Left forelimb (tissue), 1 donor: ENCODE results near the gene OR7D2.
"Not testable (repeated sequence)": the region's sequence is repeated elsewhere in the genome, so short reads cannot be mapped to it uniquely, and the experiment has no call there.

ENCODE experiments used
- DNase-seq: peaks from one replicate; pipeline ENCODE4 v3.0.0-alpha.2; 2018; ENCODE audit warnings: low spot score

Gene OR7D2

GRCh38 chr19:9178901-9179300, at the start of gene OR7D2:
Gene OR7D2, plus strand, starts transcription at chr19:9178979. Its CDS starts 6,803 bp downstream, at chr19:9185782.
- DNase-seq: no peak

DNA sequence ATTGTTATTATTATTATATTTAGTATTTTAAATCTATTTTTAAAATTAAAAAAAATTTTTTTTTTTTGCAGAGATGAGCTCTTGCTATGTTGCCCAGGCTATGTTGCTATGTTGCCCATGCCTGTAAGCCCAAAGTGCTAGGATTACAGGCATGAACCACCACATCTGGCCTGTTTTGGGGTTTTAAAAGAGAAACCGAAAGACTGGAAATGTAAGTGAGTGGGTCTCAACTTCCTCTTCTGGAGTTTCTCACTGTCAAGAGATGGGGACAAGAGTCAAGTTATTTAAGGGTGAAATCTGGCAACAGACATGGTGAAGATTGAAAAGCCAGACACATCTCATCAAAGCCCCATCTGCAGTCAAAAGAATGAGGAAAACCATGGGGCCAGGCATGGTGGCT, 47.8 kb upstream of the OR7D2 start:
- no peak for DNase-seq

GRCh38 chr19:9132422-9132821, 46.4 kb upstream of the OR7D2 start:
- DNase-seq: no peak

DNA sequence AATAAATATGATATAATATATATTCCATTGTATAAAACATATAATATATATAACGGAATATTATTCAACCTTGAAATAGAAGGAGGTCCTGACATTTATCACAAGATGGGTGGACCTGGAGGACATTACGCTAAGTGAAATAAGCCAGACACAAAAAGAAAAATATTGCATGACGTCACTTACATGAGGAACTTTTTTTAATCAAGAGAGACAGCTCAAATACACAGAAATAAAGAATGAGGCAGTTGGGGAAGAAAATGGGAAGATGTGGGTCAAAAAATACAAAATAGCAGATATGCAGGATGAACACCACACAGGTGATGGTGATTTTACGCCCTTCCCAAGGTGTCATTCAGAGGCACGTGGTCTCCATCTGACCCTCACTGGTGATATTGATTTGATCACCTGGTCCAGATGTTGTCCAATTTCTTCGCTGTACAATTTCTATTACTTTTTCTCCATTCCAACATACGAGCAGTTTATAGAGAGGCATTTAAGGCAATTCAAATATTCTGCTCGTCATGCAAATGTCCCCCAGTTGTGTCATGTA, 39.1 kb upstream of the OR7D2 start:
- no peak for DNase-seq

GRCh38 chr19:9140159-9140874, 38.5 kb upstream of the OR7D2 start, which contains the start of gene ZNF317:
Gene ZNF317, plus strand, starts transcription at chr19:9140397. Its CDS starts 15,620 bp downstream, at chr19:9156017.
- peak; percentile 92 for DNase-seq

GRCh38 chr19:9144920-9145319, 33.9 kb upstream of the OR7D2 start:
- no peak for DNase-seq

DNA sequence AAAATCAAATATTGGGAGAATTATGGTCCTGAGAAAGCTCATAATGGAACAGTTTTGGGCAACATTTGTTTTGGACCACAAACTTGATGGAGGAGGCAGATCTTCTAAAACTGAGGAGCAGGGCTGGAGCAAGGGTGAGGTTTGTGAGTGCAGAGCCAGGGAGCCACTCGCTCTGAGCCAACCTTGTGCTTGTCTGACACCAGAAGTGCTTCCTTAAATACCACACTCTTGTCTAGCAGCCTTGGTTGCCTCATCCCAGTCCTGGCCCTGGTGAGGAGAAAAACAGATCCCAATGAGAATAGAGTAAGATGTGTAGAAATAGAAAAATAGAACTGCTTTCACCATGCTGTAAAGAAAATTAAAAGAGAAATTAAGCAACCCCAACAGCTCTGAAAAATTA, 31.9 kb upstream of the OR7D2 start:
- no peak for DNase-seq

GRCh38 chr19:9148697-9149096, 30.1 kb upstream of the OR7D2 start:
- no peak for DNase-seq

GRCh38 chr19:9149997-9150396, 28.8 kb upstream of the OR7D2 start:
- DNase-seq: no peak

- DNase-seq: no peak
Observed at GRCh38 chr19:9150650-9151049, 28.1 kb upstream of the OR7D2 start.

- DNase-seq: no peak
Observed at GRCh38 chr19:9151367-9151766, 27.4 kb upstream of the OR7D2 start.

DNA sequence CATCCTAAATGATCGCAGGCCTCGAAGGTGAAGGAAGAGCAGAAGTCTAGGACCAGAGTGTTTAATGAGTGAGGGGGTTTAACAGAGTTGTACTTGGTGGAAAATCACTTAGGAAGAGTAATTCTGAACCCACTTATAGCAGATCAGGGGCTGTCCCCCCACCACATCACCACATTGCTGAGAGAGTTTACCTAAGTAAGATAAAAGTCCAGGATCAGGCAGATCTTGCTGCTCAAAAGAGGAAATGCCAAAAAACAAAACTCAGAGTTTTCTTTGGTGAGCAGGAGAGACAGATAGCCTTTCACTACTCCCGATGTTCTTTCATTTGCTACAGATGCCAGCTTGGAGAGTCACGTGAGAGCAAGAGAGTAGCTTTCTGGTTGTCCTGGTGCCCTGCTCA, 23.2 kb upstream of the OR7D2 start:
- no peak for DNase-seq

DNA sequence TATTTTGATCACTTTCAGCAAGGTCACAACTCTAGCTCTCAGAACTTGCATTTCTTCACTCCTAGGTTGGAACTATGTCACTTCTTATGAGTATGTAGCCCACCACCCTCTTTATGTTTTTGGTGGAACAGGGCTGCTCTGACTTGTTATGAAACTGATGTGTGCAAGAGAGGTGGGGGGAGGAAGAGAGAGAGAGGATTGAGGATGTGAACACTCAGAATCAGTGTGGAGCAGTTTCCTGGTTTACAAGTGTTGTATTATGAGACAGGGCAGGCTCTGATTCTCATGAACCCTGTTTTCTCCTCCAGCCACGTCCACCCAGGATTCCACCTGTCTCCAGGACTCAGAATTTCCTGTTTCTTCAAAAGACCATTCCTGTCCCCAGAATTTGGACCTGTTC, 22.5 kb upstream of the OR7D2 start:
- no peak for DNase-seq

GRCh38 chr19:9159891-9160290, 18.9 kb upstream of the OR7D2 start:
- DNase-seq: no peak

- DNase-seq: no peak
Observed at GRCh38 chr19:9161427-9161826, 17.4 kb upstream of the OR7D2 start.

DNA sequence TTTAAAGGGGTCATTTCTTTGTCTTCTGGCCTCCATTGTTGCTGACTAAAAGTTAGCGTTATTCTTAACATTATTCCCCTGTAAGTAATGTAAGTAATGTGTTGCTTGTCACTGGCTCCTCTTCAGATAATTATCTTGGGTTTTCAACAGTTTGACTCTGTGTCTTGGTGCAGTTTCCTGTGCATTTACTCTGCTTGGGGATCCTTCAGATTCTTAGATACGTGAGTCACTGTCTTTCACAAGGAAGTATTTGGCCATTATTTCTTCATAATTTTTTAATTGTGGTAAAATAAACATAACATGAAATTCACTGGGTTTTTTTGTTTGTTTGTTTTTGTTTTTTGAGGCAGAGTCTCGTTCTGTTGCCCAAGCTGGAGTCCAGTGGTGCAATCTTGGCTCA, 13.5 kb upstream of the OR7D2 start:
- no peak for DNase-seq

DNA sequence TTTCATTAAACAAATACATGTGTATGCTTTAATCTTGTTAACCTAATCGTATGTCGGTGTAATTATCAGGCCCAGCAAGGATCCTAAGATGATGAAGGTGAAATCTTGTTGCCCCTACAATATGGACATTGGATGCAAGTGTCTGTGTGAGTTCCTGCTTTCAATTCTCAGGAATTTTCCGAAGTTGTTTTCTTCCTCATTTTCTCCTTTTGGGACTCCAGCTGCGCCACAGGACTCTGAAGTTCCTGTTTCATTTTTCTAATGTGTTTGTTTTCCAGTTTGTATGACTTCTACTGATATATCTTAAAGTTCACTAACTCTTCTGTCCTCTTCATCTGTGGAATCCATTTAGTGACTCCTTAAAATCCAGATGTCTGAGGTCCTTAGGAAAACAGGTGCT, 11.9 kb upstream of the OR7D2 start:
- DNase-seq: no peak

GRCh38 chr19:9171393-9171991, 7.3 kb upstream of the OR7D2 start:
- DNase-seq: no peak

DNA sequence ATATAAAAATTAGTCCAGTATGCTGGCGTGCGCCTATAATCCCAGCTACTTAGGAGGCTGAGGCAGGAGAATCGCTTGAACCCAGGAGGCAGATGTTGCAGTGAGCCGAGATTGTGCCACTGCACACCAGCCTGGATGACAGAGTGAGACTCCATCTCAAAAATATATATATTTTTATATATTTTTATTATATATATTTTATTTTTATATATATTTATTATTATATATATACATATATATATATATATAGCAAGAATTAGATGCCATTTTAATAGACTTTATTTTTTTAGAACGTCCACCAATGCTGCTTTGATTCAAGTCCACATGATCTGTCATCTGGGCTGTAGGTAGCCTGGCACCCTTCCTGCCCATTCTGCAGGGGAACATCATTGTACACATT, 3.5 kb upstream of the OR7D2 start:
- no peak for DNase-seq

DNA sequence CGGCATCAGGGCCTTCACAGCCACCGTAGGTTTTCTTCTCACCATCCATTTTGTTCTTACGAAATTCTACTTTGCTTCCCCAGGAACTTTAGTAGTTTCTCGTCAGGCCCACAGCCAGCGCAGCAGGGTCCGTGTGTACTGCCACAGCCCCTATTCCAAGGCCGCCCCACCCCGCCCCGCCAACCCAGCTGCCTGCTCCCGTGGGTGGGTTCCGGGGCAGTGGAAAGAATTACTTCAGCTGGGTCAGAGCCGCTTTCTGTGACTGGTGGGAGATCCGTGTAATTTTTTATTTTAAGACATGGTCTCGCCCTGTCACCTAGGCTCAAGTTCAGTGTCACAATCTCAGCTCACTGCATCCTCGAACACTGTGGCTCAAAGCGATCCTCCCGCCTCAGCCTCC, 4.2 kb downstream of the OR7D2 start:
- no peak for DNase-seq

- no peak for DNase-seq
Observed at GRCh38 chr19:9187191-9187590, 8.4 kb downstream of the OR7D2 start.

DNA sequence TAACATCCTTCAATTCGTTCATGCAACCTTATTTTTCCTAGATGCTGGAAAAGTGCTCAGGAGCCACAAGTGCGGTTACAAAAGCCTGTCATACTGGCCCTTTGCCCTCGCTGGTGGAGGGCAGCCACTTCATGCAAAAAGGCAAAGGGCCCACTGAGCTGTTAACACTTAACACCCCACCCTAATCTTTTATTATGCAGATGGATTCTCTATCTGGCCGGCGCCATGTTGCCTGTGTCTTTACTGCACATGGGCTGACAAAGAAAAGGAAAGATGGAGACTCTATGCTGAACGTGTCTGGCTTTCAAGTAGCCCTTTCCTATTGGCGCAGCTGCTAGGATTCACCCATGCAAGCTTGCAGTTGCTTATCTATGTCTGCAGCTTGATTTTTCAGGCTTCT, 10.8 kb downstream of the OR7D2 start:
- no peak for DNase-seq

GRCh38 chr19:9198044-9198443, 19.3 kb downstream of the OR7D2 start:
- DNase-seq: not testable (repeated sequence)
